NCI-H1105 (cell line): ENCODE measurements around the gene GRIN1.
A peak's percentile ranks its signal among the peaks of the same experiment; 100 is the strongest.

Experiments used
- DNase-seq: peaks from one replicate; lab custom pipeline; 2025; lab: John Stamatoyannopoulos, UW

Gene GRIN1

GRCh38 chr9:137216188-137216965, 77.4 kb downstream of the GRIN1 start:
- DNase-seq: no peak

- peak; percentile 65 for DNase-seq
These were observed 78.6 kb downstream of the GRIN1 start for GRCh38 chr9:137217276-137218211.

DNA sequence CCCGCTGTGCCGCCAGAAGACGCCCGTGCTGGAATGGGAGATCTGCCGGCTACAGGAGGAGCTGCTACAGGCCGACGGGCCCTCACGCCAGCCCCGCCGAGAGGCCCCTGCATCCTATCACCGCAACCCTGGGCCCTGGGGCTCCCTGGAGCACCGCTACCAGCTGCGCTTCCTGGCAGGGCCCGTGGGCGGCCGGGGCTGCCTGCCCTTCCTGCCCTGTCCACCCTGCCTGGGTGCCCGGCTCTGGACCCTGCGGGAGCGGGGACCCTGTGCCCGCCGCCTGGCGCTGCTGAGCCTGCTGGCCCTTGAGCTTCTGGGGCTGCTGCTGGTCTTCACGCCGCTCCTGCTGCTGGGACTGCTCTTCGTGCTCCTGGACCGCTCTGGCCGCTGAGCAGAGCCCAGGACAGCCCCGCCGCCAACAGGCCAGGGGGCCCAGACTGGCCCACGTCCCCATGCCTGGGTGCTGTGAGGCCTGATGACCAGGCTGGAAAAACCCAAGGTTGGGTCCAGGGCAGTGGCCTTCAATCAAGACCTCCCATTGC, 79.3 kb downstream of the GRIN1 start:
- no peak for DNase-seq
